Measurements from ENCODE around the gene IRS2.

IRS2 gene

GRCh38 chr13:109762791-109763190 is 23.6 kb downstream of the IRS2 start:
- DNase-seq (ENCODE audit: low read depth): no peak
- Histone ChIP-seq H3K9me3 (ENCODE audit: control insufficient read depth, low read length) (no peaks in the 10 kb centered on the region), H3K36me3 (ENCODE audit: control insufficient read depth, insufficient read depth, low read length, severe bottlenecking) (peaks cover 52% of the 10 kb centered on the region), H3K9ac (ENCODE audit: low read length) (no peak overlapping the region), H3K4me1 (ENCODE audit: control insufficient read depth, insufficient read depth, low read length) (peaks cover 54% of the 10 kb centered on the region), H3K4me3 (ENCODE audit: low read length) (no peak overlapping the region), H3K27me3 (replicated peaks; ENCODE audit: control insufficient read depth, insufficient read depth, low read length) (no peaks in the 10 kb centered on the region)

DNA sequence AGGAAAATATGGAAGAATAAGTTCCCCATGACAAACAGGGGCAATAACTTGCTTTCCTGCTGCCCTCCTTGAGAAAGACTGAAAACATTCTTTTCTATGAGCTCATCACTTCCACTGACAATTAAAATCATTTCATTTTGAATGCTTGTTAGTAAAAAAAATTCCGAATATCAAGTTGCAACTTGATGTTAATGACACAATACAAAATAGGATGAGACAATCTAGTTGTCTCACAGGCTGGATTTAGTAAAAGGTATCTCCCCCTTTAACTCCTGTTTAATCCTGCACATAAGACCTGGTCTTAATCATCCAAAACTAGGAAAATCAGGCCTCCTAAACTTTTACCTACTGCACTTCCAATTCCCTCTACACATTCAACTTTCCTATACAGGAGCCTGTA is 24.7 kb downstream of the IRS2 start:
- H3K27me3 ChIP-seq (replicated peaks; ENCODE audit: control insufficient read depth, insufficient read depth, low read length): no peaks in the 10 kb centered on the region
- H3K9ac ChIP-seq (ENCODE audit: low read length): no peak overlapping the region
- DNase-seq (ENCODE audit: low read depth): peak; percentile 19
- no peaks in the 10 kb centered on the region for H3K9me3 ChIP-seq (ENCODE audit: control insufficient read depth, low read length)
- peaks cover 44% of the 10 kb centered on the region for H3K36me3 ChIP-seq (ENCODE audit: control insufficient read depth, insufficient read depth, low read length, severe bottlenecking)
- H3K4me1 ChIP-seq (ENCODE audit: control insufficient read depth, insufficient read depth, low read length): peaks cover 57% of the 10 kb centered on the region
- H3K4me3 ChIP-seq (ENCODE audit: low read length): no peak overlapping the region

DNA sequence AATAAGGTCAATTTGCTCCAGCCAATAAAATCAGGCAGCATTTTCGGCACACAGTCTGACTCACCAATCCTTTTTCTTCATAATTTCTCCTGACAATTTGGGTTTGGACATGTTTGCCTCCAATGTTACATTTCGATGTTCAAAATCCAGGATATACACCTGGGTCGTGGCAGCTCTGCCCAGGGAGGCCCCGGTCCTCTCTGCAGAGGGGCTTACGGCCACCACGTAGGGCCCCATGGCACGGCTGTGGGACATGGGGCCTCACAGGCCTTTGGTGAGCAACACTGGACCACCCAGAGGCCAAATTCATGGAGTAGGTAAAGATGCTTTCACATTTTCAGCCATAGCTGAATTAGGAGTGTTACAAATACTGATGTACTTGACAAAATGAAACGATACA is 25.4 kb downstream of the IRS2 start:
- Histone ChIP-seq H3K27me3 (replicated peaks; ENCODE audit: control insufficient read depth, insufficient read depth, low read length) (no peaks in the 10 kb centered on the region), H3K9me3 (ENCODE audit: control insufficient read depth, low read length) (no peaks in the 10 kb centered on the region), H3K36me3 (ENCODE audit: control insufficient read depth, insufficient read depth, low read length, severe bottlenecking) (peaks cover 51% of the 10 kb centered on the region), H3K4me3 (ENCODE audit: low read length) (no peak overlapping the region), H3K9ac (ENCODE audit: low read length) (no peak overlapping the region), H3K4me1 (ENCODE audit: control insufficient read depth, insufficient read depth, low read length) (peaks cover 63% of the 10 kb centered on the region)
- DNase-seq (ENCODE audit: low read depth): no peak

- H3K4me3 ChIP-seq (ENCODE audit: low read length): no peak overlapping the region
- H3K9ac ChIP-seq (ENCODE audit: low read length): no peak overlapping the region
- DNase-seq (ENCODE audit: low read depth): no peak
- peaks cover 67% of the 10 kb centered on the region for H3K4me1 ChIP-seq (ENCODE audit: control insufficient read depth, insufficient read depth, low read length)
- H3K36me3 ChIP-seq (ENCODE audit: control insufficient read depth, insufficient read depth, low read length, severe bottlenecking): peaks cover 56% of the 10 kb centered on the region
- no peaks in the 10 kb centered on the region for H3K9me3 ChIP-seq (ENCODE audit: control insufficient read depth, low read length)
- H3K27me3 ChIP-seq (replicated peaks; ENCODE audit: control insufficient read depth, insufficient read depth, low read length): no peaks in the 10 kb centered on the region
Measured at GRCh38 chr13:109760402-109760801, 26.0 kb downstream of the IRS2 start.

- H3K36me3 ChIP-seq (ENCODE audit: control insufficient read depth, insufficient read depth, low read length, severe bottlenecking): peaks cover 64% of the 10 kb centered on the region
Measured at GRCh38 chr13:109759609-109760008, 26.8 kb downstream of the IRS2 start.

DNA sequence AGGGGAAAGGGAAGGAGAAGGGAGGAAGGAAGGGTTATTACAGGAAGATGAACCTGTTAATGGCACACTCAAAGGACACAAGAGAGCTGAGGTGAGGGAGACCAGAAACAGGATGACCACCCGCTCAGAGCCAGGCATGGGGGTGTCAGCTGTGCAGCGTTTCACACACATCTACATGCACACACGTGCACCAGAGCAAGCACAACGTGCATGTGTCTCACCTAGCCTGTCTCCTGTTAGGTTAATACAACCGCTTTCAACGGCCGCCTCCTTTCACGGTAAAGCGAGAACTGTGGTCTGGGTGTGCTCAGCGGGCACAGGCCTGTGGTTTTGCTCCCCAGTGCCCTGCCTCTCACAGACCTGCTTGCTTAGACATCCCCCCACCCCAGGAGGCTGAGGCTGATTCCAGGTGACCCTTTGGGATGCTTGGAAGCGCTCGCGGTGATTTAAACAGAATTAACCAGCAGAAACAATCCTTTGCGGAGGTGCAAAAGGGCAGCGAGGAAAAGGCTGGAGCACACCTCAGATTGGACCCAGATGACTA is 27.4 kb downstream of the IRS2 start:
- Histone ChIP-seq H3K4me1 (ENCODE audit: control insufficient read depth, insufficient read depth, low read length) (peaks cover 60% of the 10 kb centered on the region), H3K27me3 (replicated peaks; ENCODE audit: control insufficient read depth, insufficient read depth, low read length) (no peaks in the 10 kb centered on the region), H3K4me3 (ENCODE audit: low read length) (no peak overlapping the region), H3K36me3 (ENCODE audit: control insufficient read depth, insufficient read depth, low read length, severe bottlenecking) (peaks cover 67% of the 10 kb centered on the region), H3K9me3 (ENCODE audit: control insufficient read depth, low read length) (no peaks in the 10 kb centered on the region), H3K9ac (ENCODE audit: low read length) (no peak overlapping the region)
- DNase-seq (ENCODE audit: low read depth): no peak

More at GRCh38 chr13:109759609-109760008, 26.8 kb downstream of the IRS2 start:
- peaks cover 66% of the 10 kb centered on the region for H3K4me1 ChIP-seq (ENCODE audit: control insufficient read depth, insufficient read depth, low read length)
- H3K9ac ChIP-seq (ENCODE audit: low read length): no peak overlapping the region
- H3K9me3 ChIP-seq (ENCODE audit: control insufficient read depth, low read length): no peaks in the 10 kb centered on the region
- H3K4me3 ChIP-seq (ENCODE audit: low read length): no peak overlapping the region
- DNase-seq (ENCODE audit: low read depth): no peak
- H3K27me3 ChIP-seq (replicated peaks; ENCODE audit: control insufficient read depth, insufficient read depth, low read length): no peaks in the 10 kb centered on the region

- Histone ChIP-seq H3K9me3 (ENCODE audit: control insufficient read depth, low read length) (no peaks in the 10 kb centered on the region), H3K9ac (ENCODE audit: low read length) (peak overlapping the region; percentile 8), H3K36me3 (ENCODE audit: control insufficient read depth, insufficient read depth, low read length, severe bottlenecking) (peaks cover 72% of the 10 kb centered on the region), H3K4me1 (ENCODE audit: control insufficient read depth, insufficient read depth, low read length) (peaks cover 38% of the 10 kb centered on the region), H3K4me3 (ENCODE audit: low read length) (no peak overlapping the region), H3K27me3 (replicated peaks; ENCODE audit: control insufficient read depth, insufficient read depth, low read length) (no peaks in the 10 kb centered on the region)
- peak; percentile 33 for DNase-seq (ENCODE audit: low read depth)
Measured at GRCh38 chr13:109756778-109757177, 29.6 kb downstream of the IRS2 start.

- Histone ChIP-seq H3K4me3 (ENCODE audit: low read length) (no peak overlapping the region), H3K27me3 (replicated peaks; ENCODE audit: control insufficient read depth, insufficient read depth, low read length) (no peaks in the 10 kb centered on the region), H3K4me1 (ENCODE audit: control insufficient read depth, insufficient read depth, low read length) (peaks cover 33% of the 10 kb centered on the region), H3K36me3 (ENCODE audit: control insufficient read depth, insufficient read depth, low read length, severe bottlenecking) (peaks cover 78% of the 10 kb centered on the region), H3K9ac (ENCODE audit: low read length) (no peak overlapping the region), H3K9me3 (ENCODE audit: control insufficient read depth, low read length) (no peaks in the 10 kb centered on the region)
- DNase-seq (ENCODE audit: low read depth): no peak
Measured at GRCh38 chr13:109755997-109756396, 30.4 kb downstream of the IRS2 start.

GRCh38 chr13:109755551-109755950 is 30.8 kb downstream of the IRS2 start:
- Histone ChIP-seq H3K27me3 (replicated peaks; ENCODE audit: control insufficient read depth, insufficient read depth, low read length) (no peaks in the 10 kb centered on the region), H3K9me3 (ENCODE audit: control insufficient read depth, low read length) (no peaks in the 10 kb centered on the region), H3K9ac (ENCODE audit: low read length) (no peak overlapping the region), H3K4me1 (ENCODE audit: control insufficient read depth, insufficient read depth, low read length) (peaks cover 29% of the 10 kb centered on the region), H3K4me3 (ENCODE audit: low read length) (no peak overlapping the region), H3K36me3 (ENCODE audit: control insufficient read depth, insufficient read depth, low read length, severe bottlenecking) (peaks cover 76% of the 10 kb centered on the region)
- DNase-seq (ENCODE audit: low read depth): no peak

DNA sequence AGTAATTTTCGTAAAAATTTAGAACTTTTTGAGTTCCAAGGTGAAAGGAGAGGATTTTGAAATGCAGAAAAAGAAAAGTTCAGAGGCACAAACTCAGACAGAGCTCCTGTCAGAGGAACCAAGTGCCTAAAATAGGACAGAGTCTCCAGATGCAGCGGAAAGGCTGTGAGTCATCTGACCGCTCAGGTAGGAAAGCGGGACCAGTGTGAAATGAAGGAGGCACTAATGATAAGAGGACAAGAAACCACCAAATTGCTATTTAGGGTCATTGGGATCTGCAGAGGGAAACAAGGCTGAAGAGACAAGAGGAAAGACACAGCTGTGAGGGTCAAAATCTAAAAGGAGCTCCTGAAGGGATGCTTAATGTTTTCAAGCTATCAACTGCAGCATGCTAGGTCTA is 34.9 kb downstream of the IRS2 start:
- Histone ChIP-seq H3K9ac (ENCODE audit: low read length) (no peak overlapping the region), H3K4me3 (ENCODE audit: low read length) (no peak overlapping the region), H3K27me3 (replicated peaks; ENCODE audit: control insufficient read depth, insufficient read depth, low read length) (no peaks in the 10 kb centered on the region), H3K36me3 (ENCODE audit: control insufficient read depth, insufficient read depth, low read length, severe bottlenecking) (peaks cover 56% of the 10 kb centered on the region), H3K9me3 (ENCODE audit: control insufficient read depth, low read length) (no peaks in the 10 kb centered on the region), H3K4me1 (ENCODE audit: control insufficient read depth, insufficient read depth, low read length) (peaks cover 9% of the 10 kb centered on the region)
- no peak for DNase-seq (ENCODE audit: low read depth)

DNA sequence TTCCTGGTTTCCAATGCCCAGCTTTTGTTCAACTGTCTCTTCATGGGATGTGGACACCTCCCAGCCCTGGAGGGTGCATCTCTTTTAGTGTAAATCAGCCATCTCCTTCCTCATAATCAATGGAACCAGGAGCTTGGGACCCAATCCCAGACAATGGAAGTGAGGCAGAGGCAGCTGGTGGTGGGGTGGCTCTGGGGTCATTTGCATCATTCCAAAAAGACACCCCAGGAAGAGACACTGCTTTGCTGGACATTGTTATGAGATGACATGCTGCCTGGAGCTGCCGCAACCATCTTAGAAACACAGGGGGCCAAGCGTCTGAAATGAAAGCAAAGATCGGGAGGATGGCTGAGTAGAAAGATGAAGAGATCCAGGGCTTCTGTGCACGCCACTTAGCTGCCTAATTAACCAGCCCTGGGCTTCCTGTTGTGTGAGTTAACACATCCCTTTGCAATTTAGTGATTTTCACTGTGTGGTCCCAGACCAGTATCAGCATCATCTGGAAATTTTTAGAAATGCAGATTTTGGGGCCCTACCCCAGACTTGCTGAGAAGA is 36.1 kb downstream of the IRS2 start:
- Histone ChIP-seq H3K27me3 (replicated peaks; ENCODE audit: control insufficient read depth, insufficient read depth, low read length) (no peaks in the 10 kb centered on the region), H3K36me3 (ENCODE audit: control insufficient read depth, insufficient read depth, low read length, severe bottlenecking) (peaks cover 45% of the 10 kb centered on the region), H3K9ac (ENCODE audit: low read length) (no peak overlapping the region), H3K4me1 (ENCODE audit: control insufficient read depth, insufficient read depth, low read length) (no peaks in the 10 kb centered on the region), H3K9me3 (ENCODE audit: control insufficient read depth, low read length) (no peaks in the 10 kb centered on the region), H3K4me3 (ENCODE audit: low read length) (no peak overlapping the region)
- DNase-seq (ENCODE audit: low read depth): no peak

DNA sequence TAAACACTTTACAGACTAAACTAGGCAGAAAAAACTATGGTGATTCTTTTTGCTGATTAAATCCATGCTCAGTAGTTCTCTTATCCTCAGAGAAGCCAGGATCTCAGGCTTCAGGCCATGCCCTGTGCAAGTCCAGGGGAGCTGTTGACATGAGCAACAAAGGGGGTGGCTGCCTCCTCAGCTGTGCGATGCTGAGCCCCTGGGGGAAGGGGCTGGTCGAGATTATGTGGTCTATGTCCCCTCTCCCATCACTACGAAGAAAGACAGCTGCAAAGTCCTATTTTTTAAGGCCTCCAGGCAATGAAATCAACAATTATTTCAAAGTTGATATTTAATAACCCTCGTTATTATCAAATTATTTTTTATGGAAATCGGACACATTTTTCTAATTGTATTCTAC is 37.0 kb downstream of the IRS2 start:
- no peak overlapping the region for H3K4me3 ChIP-seq (ENCODE audit: low read length)
- no peak for DNase-seq (ENCODE audit: low read depth)
- H3K36me3 ChIP-seq (ENCODE audit: control insufficient read depth, insufficient read depth, low read length, severe bottlenecking): peaks cover 35% of the 10 kb centered on the region
- H3K4me1 ChIP-seq (ENCODE audit: control insufficient read depth, insufficient read depth, low read length): no peaks in the 10 kb centered on the region
- no peaks in the 10 kb centered on the region for H3K9me3 ChIP-seq (ENCODE audit: control insufficient read depth, low read length)
- H3K9ac ChIP-seq (ENCODE audit: low read length): no peak overlapping the region
- H3K27me3 ChIP-seq (replicated peaks; ENCODE audit: control insufficient read depth, insufficient read depth, low read length): no peaks in the 10 kb centered on the region
